DOHH2 (cell line): ENCODE data around the gene SLC29A1.

Experiments used
- H3F3A ChIP-seq: fragments of 200-600 bp; sonication (generic), shearing (Covaris generic); 2 replicates; pipeline ENCODE4 v1.6.0; 2016; ENCODE audit warnings: antibody characterized with exemption, mild to moderate bottlenecking; ENCODE audit not compliant: control insufficient read depth, insufficient read depth
- H3K27ac ChIP-seq: fragments of 200-600 bp; sonication (generic); 2 replicates; pipeline ENCODE4 v1.5.1; 2014; ENCODE audit warnings: low read depth, mild to moderate bottlenecking, low read length, moderate library complexity
- H3K27me3 ChIP-seq: fragments of 200-600 bp; sonication (generic); 2 replicates; pipeline ENCODE4 v1.6.1; 2014; ENCODE audit warnings: mild to moderate bottlenecking, low read length, mixed read lengths; ENCODE audit not compliant: control insufficient read depth
- H3K36me3 ChIP-seq: fragments of 200-600 bp; sonication (generic); 2 replicates; pipeline ENCODE4 v1.6.1; 2014; ENCODE audit warnings: mild to moderate bottlenecking, low read length, moderate library complexity, mixed read lengths; ENCODE audit not compliant: control insufficient read depth
- H3K4me1 ChIP-seq: fragments of 200-600 bp; sonication (generic); 2 replicates; pipeline ENCODE4 v1.6.1; 2014; ENCODE audit warnings: mild to moderate bottlenecking, low read length, mixed read lengths; ENCODE audit not compliant: control insufficient read depth
- H3K4me2 ChIP-seq: fragments of 200-600 bp; sonication (generic); 2 replicates; pipeline ENCODE4 v1.6.0; 2014; ENCODE audit warnings: mild to moderate bottlenecking, low read length, moderate library complexity
- H3K4me3 ChIP-seq: fragments of 200-600 bp; sonication (generic); 2 replicates; pipeline ENCODE4 v1.5.1; 2014; ENCODE audit warnings: mild to moderate bottlenecking, low read length, mixed read lengths
- H3K79me2 ChIP-seq: fragments of 200-600 bp; sonication (generic); 2 replicates; pipeline ENCODE4 v1.6.1; 2014; ENCODE audit warnings: mild to moderate bottlenecking, low read length, mixed read lengths; ENCODE audit not compliant: control insufficient read depth
- H3K9me2 ChIP-seq: fragments of 200-600 bp; sonication (generic); replicated peaks from 2 replicates; pipeline ENCODE4 v1.6.1; 2014; ENCODE audit warnings: mild to moderate bottlenecking, low read length, mixed read lengths; ENCODE audit not compliant: control insufficient read depth
- H3K9me3 ChIP-seq: fragments of 200-600 bp; sonication (generic); 2 replicates; pipeline ENCODE4 v1.6.1; 2014; ENCODE audit warnings: antibody characterized with exemption, low read length, mixed read lengths; ENCODE audit not compliant: control insufficient read depth, insufficient read depth
- H4K20me1 ChIP-seq: fragments of 200-600 bp; sonication (generic); 2 replicates; pipeline ENCODE4 v1.6.0; 2014; ENCODE audit warnings: low read depth, mild to moderate bottlenecking, antibody characterized with exemption, low read length, moderate library complexity; ENCODE audit not compliant: control insufficient read depth, insufficient read depth
- EZH2phosphoT487 ChIP-seq: fragments of 200-600 bp; sonication (generic); IDR thresholded peaks from 2 replicates; pipeline ENCODE4 v1.6.1; 2017; ENCODE audit warnings: borderline replicate concordance, mild to moderate bottlenecking, antibody characterized with exemption, low read length, moderate library complexity, mixed read lengths
- TF ChIP-seq, protein P1 (sequence below): fragments of 200-600 bp; sonication (generic); IDR thresholded peaks from one replicate; pipeline ENCODE4 v1.5.1; 2014; ENCODE audit warnings: antibody characterized with exemption, mild to moderate bottlenecking, low read depth, low read length; ENCODE audit not compliant: poor library complexity, severe bottlenecking

Gene SLC29A1

DNA sequence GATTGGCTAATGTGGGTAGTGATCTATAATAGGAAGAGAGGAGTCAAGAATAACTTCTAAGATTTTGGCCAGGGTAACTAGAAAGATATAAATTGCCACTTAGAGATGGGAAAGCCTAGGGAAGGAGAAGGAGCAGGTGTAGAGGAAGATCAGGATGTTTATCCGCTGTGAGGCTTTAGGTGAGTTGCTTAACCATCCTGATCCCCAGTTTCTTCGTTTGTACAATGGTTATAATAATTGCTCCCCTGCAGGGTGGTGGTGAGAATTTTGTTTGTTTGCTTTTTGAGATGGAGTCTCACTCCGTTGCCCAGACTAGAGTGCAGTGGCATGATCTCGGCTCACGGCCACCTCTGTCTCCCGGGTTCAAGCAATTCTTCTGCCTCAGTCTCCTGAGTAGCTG is 9.1 kb upstream of the SLC29A1 start:
- no peaks in the 10 kb centered on the region for H4K20me1 ChIP-seq
- H3K36me3 ChIP-seq: no peaks in the 10 kb centered on the region
- no peak overlapping the region for H3K4me3 ChIP-seq
- peaks cover 27% of the 10 kb centered on the region for H3K4me1 ChIP-seq
- TF ChIP-seq, protein P1, sequence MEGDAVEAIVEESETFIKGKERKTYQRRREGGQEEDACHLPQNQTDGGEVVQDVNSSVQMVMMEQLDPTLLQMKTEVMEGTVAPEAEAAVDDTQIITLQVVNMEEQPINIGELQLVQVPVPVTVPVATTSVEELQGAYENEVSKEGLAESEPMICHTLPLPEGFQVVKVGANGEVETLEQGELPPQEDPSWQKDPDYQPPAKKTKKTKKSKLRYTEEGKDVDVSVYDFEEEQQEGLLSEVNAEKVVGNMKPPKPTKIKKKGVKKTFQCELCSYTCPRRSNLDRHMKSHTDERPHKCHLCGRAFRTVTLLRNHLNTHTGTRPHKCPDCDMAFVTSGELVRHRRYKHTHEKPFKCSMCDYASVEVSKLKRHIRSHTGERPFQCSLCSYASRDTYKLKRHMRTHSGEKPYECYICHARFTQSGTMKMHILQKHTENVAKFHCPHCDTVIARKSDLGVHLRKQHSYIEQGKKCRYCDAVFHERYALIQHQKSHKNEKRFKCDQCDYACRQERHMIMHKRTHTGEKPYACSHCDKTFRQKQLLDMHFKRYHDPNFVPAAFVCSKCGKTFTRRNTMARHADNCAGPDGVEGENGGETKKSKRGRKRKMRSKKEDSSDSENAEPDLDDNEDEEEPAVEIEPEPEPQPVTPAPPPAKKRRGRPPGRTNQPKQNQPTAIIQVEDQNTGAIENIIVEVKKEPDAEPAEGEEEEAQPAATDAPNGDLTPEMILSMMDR: no peak
- TF ChIP-seq EZH2phosphoT487: no peak
- no peaks in the 10 kb centered on the region for H3K9me3 ChIP-seq
- H3K79me2 ChIP-seq: no peaks in the 10 kb centered on the region
- no peaks in the 10 kb centered on the region for H3K9me2 ChIP-seq
- H3F3A ChIP-seq: peaks cover 11% of the 10 kb centered on the region
- H3K27me3 ChIP-seq: peaks cover 11% of the 10 kb centered on the region; the same call in 1 of the 2 replicates
- no peak overlapping the region for H3K4me2 ChIP-seq
- H3K27ac ChIP-seq: no peak overlapping the region

DNA sequence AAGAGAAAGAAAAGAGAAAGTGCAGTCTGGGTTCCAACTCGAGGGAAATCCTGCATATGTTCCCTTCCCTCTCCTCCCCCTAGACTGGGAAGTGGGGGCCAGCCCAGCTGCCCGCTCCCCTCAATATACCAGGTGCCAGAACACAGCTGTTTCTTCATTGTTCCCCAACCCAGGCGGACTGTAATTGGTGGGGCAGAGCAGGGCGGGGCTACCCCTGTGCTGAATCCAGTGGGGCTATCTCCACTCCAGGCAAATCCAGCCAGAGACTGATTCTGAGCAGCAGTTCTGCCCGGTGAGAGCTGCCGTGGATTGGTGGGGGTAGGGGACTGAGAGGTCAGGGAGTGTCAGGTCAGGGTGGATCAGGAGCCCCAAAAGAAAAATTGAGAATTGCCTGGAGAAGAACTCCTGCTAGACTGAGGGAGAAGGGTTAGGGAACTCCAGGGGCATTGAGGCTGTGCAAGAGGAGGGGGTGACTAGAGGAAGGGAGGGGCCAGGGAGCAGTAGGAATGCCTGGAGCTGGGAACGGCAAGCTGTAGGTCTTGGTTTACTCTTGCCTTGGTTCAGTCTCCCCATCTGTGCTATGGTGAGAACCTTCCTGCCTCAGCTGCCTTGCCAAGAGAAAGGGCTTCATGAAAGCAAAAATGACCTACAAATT is 6.6 kb upstream of the SLC29A1 start, which contains the start of gene MYMX:
Gene MYMX (plus strand): TSS at position 250 of the 655 bp plus-strand sequence. CDS start 546 bp downstream, outside the sequence.
- Histone ChIP-seq H3K9me3 (no peaks in the 10 kb centered on the region), H3K4me3 (no peak within 1 kb of the TSS), H3K27me3 (peaks cover 9% of the 10 kb centered on the region; the same call in 1 of the 2 replicates), H3K9me2 (no peaks in the 10 kb centered on the region), H3F3A (peaks cover 22% of the 10 kb centered on the region), H3K27ac (no peak within 1 kb of the TSS), H3K4me2 (no peak within 1 kb of the TSS), H4K20me1 (no peaks in the 10 kb centered on the region), H3K79me2 (no peaks in the 10 kb centered on the region), H3K36me3 (no peaks in the 10 kb centered on the region), H3K4me1 (peaks cover 46% of the 10 kb centered on the region)
- no peak for TF ChIP-seq EZH2phosphoT487
- TF ChIP-seq, protein P1: no peak

DNA sequence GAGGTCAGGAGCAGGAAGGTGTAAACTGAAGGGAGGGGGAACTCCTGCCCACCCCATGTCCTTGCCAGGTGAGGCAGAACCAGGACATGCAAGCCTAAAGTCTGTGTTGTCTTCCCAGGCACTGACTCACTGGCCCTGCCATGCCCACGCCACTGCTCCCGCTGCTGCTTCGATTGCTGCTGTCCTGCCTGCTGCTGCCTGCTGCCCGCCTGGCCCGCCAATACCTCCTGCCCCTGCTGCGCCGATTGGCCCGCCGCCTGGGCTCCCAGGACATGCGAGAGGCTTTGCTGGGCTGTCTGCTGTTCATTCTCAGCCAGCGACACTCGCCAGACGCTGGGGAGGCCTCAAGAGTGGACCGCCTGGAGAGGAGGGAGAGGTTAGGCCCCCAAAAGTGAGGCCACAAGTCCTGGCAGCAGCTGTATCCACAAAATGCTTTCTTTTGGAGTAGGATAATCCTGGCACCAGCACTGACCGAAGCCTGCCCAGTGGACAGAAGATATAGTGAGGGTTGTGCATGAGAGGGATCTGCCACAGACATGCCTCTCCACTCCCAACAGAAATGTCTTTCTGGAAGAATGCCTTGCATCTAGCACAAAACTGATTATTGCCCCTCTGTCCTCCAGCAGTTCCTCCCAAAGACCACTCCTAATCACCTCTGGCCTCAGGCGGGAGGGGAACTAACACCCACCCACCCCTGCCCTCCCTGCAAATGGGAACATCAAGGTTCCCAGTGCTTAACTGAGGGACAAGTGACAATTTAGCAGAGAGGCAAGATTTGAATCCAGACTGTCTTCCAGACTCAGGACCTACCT is 5.9 kb upstream of the SLC29A1 start:
- H3K4me3 ChIP-seq: peak overlapping the region; percentile 74; the same call in 1 of the 2 replicates
- H3K9me3 ChIP-seq: no peaks in the 10 kb centered on the region
- H3K9me2 ChIP-seq: no peaks in the 10 kb centered on the region
- no peaks in the 10 kb centered on the region for H3K79me2 ChIP-seq
- peaks cover 7% of the 10 kb centered on the region; the same call in 1 of the 2 replicates for H3K27me3 ChIP-seq
- TF ChIP-seq EZH2phosphoT487: no peak
- TF ChIP-seq, protein P1: no peak
- H3K36me3 ChIP-seq: no peaks in the 10 kb centered on the region
- peaks cover 22% of the 10 kb centered on the region for H3F3A ChIP-seq
- peak overlapping the region; percentile 83 for H3K27ac ChIP-seq
- H3K4me2 ChIP-seq: peak overlapping the region; percentile 99
- H4K20me1 ChIP-seq: no peaks in the 10 kb centered on the region
- H3K4me1 ChIP-seq: peaks cover 52% of the 10 kb centered on the region
